Upper lobe of left lung (tissue), 4 donors: ENCODE measurements around the gene DGKQ.

ENCODE experiments used
- CTCF ChIP-seq, 6 experiments: fragments of 450-650 bp in 4 of 6; fragments of 200-600 bp in 2 of 6; sonication (generic) in 2 of 6; IDR thresholded peaks; one replicate each; pipeline ENCODE4 v1.5.1; 2016 to 2019; ENCODE audit warnings: antibody characterized with exemption in 6 of 6
- EP300 ChIP-seq, 4 donors: sonication (generic); formaldehyde crosslinking; IDR thresholded peaks; one replicate each; pipeline ENCODE4 v1.5.1; 2017; ENCODE audit warnings: antibody characterized with exemption in 4 of 4, control low read depth in 2 of 4
- POLR2A ChIP-seq, 4 donors: fragments of 450-650 bp; IDR thresholded peaks; one replicate each; pipeline ENCODE4 v1.5.1; 2016 to 2017; ENCODE audit warnings: antibody characterized with exemption in 4 of 4, mild to moderate bottlenecking in 2 of 4
- POLR2AphosphoS5 ChIP-seq, 2 donors: sonication (generic); formaldehyde crosslinking; IDR thresholded peaks; one replicate each; pipeline ENCODE4 v1.5.1; 2017; ENCODE audit warnings: antibody characterized with exemption in 2 of 2

GRCh38 chr4:995311-996026, 22.1 kb upstream of the DGKQ start:
- TF ChIP-seq CTCF (IDR thresholded peaks at IDR 0.05) = no peak
- no peak for TF ChIP-seq POLR2A (IDR thresholded peaks at IDR 0.05)
- TF ChIP-seq POLR2AphosphoS5 (IDR thresholded peaks at IDR 0.05) = no peak
- no peak for TF ChIP-seq EP300 (IDR thresholded peaks at IDR 0.05)
